Loucy (cell line): ENCODE results near the gene ZNF280D.

Source experiments
- H2AFZ ChIP-seq: fragments of 200-600 bp; sonication (generic); 2 replicates; pipeline ENCODE4 v1.6.0; 2016; ENCODE audit warnings: antibody characterized with exemption, mild to moderate bottlenecking, low read length, moderate library complexity
- H3F3A ChIP-seq: fragments of 200-600 bp; 2 replicates; pipeline ENCODE4 v1.6.0; 2016; ENCODE audit warnings: antibody characterized with exemption, low read depth, mild to moderate bottlenecking
- H3K27me3 ChIP-seq: fragments of 200-600 bp; sonication (generic); 2 replicates; pipeline ENCODE4 v1.6.1; 2014; ENCODE audit warnings: low read length, mild to moderate bottlenecking; ENCODE audit not compliant: insufficient read depth, poor library complexity, severe bottlenecking
- H3K36me3 ChIP-seq: fragments of 200-600 bp; sonication (generic); 2 replicates; pipeline ENCODE4 v1.6.1; 2016; ENCODE audit warnings: low read length; ENCODE audit not compliant: insufficient read depth
- H3K4me1 ChIP-seq: fragments of 200-600 bp; sonication (generic); 2 replicates; pipeline ENCODE4 v1.5.1; 2014; ENCODE audit warnings: low read length, mild to moderate bottlenecking; ENCODE audit not compliant: insufficient read depth, poor library complexity, severe bottlenecking
- H3K4me2 ChIP-seq: fragments of 200-600 bp; sonication (generic); 2 replicates; pipeline ENCODE4 v1.6.0; 2014; ENCODE audit warnings: antibody characterized with exemption, low read length, low read depth, mild to moderate bottlenecking; ENCODE audit not compliant: poor library complexity, severe bottlenecking
- H3K4me3 ChIP-seq: fragments of 200-600 bp; sonication (generic); 2 replicates; pipeline ENCODE4 v1.5.1; 2014; ENCODE audit warnings: low read length, mild to moderate bottlenecking, mixed read lengths; ENCODE audit not compliant: poor library complexity, severe bottlenecking
- H3K79me2 ChIP-seq: fragments of 200-600 bp; sonication (generic); 2 replicates; pipeline ENCODE4 v1.6.1; 2014; ENCODE audit warnings: low read length; ENCODE audit not compliant: insufficient read depth
- H3K9ac ChIP-seq: fragments of 200-600 bp; sonication (generic); 2 replicates; pipeline ENCODE4 v1.6.0; 2014; ENCODE audit warnings: mild to moderate bottlenecking, low read depth, low read length, moderate library complexity; ENCODE audit not compliant: poor library complexity, severe bottlenecking
- H3K9me2 ChIP-seq: fragments of 200-600 bp; sonication (generic); replicated peaks from 2 replicates; pipeline ENCODE4 v1.6.1; 2016; ENCODE audit warnings: low read depth, low read length, mixed read lengths
- H3K9me3 ChIP-seq: fragments of 200-600 bp; sonication (generic); 2 replicates; pipeline ENCODE4 v1.6.1; 2014; ENCODE audit warnings: mild to moderate bottlenecking, antibody characterized with exemption, low read length, low read depth; ENCODE audit not compliant: insufficient read depth
- H4K20me1 ChIP-seq: fragments of 200-600 bp; sonication (generic); 2 replicates; pipeline ENCODE4 v1.6.0; 2014; ENCODE audit warnings: antibody characterized with exemption, low read length, mild to moderate bottlenecking; ENCODE audit not compliant: insufficient read depth, poor library complexity, severe bottlenecking
- CTCF ChIP-seq: fragments of 200-600 bp; sonication (generic); conservative IDR thresholded peaks from 2 replicates; pipeline ENCODE4 v1.5.1; 2014; ENCODE audit warnings: mild to moderate bottlenecking, antibody characterized with exemption, low read length
- EZH2phosphoT487 ChIP-seq: fragments of 200-600 bp; IDR thresholded peaks from 2 replicates; pipeline ENCODE4 v1.6.1; 2018; ENCODE audit warnings: antibody characterized with exemption, mild to moderate bottlenecking, moderate library complexity, borderline replicate concordance

ZNF280D gene

DNA sequence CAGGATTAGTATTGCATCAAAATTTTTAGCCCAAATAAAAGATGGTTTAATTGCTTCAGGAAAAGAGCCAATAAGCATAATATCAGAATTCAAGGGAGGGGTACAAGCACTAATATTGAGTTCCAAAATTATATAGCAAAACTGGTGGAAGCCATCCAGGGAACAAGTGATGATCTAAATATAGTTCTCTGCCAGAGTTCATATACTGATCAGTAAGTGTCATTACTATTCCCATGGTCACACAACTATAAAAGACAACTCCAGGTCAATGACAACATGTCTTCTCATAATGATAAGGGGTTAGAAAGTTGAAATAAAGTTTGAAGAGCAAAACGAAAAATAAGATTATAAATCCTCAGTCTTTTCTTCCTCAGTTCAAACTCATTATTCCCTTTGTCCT, 57.4 kb downstream of the ZNF280D start:
- H3K4me3 ChIP-seq, result no peak overlapping the region
- no peaks in the 10 kb centered on the region for H3K9me3 ChIP-seq
- no peaks in the 10 kb centered on the region for H3K4me1 ChIP-seq
- no peaks in the 10 kb centered on the region for H4K20me1 ChIP-seq
- no peak overlapping the region for H2AFZ ChIP-seq
- TF ChIP-seq CTCF (no peak), EZH2phosphoT487 (no peak)
- no peak overlapping the region for H3K9ac ChIP-seq
- no peaks in the 10 kb centered on the region for H3K9me2 ChIP-seq
- H3K36me3 ChIP-seq, result no peaks in the 10 kb centered on the region
- H3F3A ChIP-seq, result no peaks in the 10 kb centered on the region
- no peaks in the 10 kb centered on the region for H3K27me3 ChIP-seq
- no peak overlapping the region for H3K4me2 ChIP-seq
- no peaks in the 10 kb centered on the region for H3K79me2 ChIP-seq

DNA sequence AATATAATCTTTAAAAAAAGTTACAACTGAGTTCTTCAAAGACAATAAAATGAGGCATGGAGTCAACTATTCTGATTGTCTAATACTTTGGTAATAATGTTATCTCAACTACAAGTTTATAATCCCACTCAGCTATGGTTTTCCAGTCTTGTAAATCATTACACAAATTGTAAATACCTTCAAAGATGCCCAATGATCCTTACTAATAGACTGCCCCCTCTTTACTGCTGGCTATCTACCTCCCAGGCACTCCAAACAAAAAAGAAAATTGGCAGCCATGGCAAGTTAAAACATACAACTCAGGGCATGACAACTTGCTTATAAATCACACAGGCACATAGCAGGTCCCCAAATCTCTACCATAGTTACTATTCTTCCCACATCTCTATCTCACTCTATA, 58.5 kb downstream of the ZNF280D start:
- H3K9ac ChIP-seq, result no peak overlapping the region
- no peak overlapping the region for H3K4me2 ChIP-seq
- H3K79me2 ChIP-seq, result no peaks in the 10 kb centered on the region
- no peaks in the 10 kb centered on the region for H3K9me2 ChIP-seq
- no peaks in the 10 kb centered on the region for H3K9me3 ChIP-seq
- H3K4me1 ChIP-seq, result no peaks in the 10 kb centered on the region
- TF ChIP-seq EZH2phosphoT487 (no peak), CTCF (no peak)
- H3K4me3 ChIP-seq, result no peak overlapping the region
- H3K36me3 ChIP-seq, result no peaks in the 10 kb centered on the region
- no peaks in the 10 kb centered on the region for H3F3A ChIP-seq
- H4K20me1 ChIP-seq, result no peaks in the 10 kb centered on the region
- no peaks in the 10 kb centered on the region for H3K27me3 ChIP-seq
- no peak overlapping the region for H2AFZ ChIP-seq

DNA sequence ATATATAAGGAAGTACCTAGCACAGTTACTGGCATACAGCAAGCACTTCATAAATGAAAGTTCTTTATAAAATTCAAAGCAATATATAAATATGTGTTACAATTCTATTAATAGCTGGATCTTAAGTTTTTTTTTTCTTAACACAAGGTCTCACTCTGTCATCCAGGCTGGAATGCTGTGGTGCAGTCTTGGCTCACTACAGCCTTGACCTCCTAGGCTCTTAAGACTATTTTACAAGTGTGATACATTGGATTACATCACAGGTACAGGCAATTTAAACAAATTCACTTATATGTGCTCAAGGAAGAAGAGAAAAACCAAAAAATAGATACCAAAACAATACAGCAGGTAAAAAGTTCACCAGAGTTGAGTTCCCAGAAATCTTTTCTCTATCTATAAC, 60.6 kb downstream of the ZNF280D start:
- Histone ChIP-seq H3K9me3 (no peaks in the 10 kb centered on the region), H3K9ac (no peak overlapping the region), H3K79me2 (no peaks in the 10 kb centered on the region), H3K4me2 (no peak overlapping the region), H4K20me1 (no peaks in the 10 kb centered on the region), H2AFZ (no peak overlapping the region), H3K36me3 (no peaks in the 10 kb centered on the region), H3K27me3 (no peaks in the 10 kb centered on the region), H3K9me2 (no peaks in the 10 kb centered on the region), H3K4me1 (no peaks in the 10 kb centered on the region), H3F3A (no peaks in the 10 kb centered on the region), H3K4me3 (no peak overlapping the region)
- TF ChIP-seq EZH2phosphoT487 (no peak), CTCF (no peak)
